ENCODE data around the gene JPH2.

JPH2 gene

DNA sequence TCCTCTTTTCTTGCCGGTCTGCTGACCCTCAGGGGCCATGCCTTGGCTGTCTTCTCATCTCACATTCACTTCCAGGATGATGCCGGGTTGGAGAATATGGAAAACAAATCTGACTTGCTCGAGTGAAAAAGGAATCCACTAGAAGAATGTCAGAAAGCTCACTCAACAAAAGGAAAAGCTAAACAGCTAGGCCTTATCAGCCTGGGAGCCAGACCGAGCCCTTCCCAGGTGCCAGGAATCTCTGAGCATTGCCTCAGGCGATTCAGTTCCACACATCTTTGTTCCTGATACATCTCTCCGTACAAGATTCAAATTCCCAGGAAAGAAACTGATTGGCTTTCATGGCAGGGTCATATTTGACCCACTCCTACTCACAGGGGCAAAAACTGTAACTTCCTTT lies 32.8 kb upstream of the JPH2 start:
- TF ChIP-seq, protein P1, sequence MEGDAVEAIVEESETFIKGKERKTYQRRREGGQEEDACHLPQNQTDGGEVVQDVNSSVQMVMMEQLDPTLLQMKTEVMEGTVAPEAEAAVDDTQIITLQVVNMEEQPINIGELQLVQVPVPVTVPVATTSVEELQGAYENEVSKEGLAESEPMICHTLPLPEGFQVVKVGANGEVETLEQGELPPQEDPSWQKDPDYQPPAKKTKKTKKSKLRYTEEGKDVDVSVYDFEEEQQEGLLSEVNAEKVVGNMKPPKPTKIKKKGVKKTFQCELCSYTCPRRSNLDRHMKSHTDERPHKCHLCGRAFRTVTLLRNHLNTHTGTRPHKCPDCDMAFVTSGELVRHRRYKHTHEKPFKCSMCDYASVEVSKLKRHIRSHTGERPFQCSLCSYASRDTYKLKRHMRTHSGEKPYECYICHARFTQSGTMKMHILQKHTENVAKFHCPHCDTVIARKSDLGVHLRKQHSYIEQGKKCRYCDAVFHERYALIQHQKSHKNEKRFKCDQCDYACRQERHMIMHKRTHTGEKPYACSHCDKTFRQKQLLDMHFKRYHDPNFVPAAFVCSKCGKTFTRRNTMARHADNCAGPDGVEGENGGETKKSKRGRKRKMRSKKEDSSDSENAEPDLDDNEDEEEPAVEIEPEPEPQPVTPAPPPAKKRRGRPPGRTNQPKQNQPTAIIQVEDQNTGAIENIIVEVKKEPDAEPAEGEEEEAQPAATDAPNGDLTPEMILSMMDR (IDR thresholded peaks at IDR 0.05; ENCODE audit: insufficient read depth, low read depth, low read length, missing control alignments), result no peak
- DNase-seq (ENCODE audit: low read depth), result no peak
- no peak overlapping the region for H3K4me3 ChIP-seq (ENCODE audit: low read depth, low read length)

DNA sequence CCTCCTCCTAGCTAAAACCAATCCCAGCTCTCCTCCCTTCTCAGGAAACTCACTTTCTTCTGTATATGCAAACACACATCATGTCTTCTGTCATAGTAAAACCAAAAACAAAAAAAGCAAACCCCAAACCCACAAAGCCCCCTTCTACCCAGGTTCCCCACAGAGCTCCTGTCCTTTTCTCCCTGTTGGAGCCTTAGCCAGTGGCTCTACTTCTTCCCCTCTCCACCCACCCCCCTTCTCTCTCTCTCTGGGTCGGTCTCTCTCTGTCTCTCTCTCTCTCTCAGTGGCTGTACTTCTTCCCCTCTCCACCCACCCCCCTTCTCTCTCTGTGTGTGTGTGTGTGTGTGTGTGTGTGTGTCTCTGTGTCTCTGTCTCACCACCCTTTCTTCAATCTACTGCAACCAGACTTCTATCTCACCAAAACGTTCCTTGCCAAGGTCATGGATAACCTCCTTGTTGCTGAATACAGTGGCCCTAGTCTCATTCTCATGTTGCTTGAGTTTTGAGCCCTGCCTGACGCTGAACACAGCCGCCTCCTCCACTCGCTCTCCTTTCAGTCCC lies 32.3 kb upstream of the JPH2 start:
- no peak overlapping the region for H3K4me3 ChIP-seq (ENCODE audit: low read depth, low read length)
- TF ChIP-seq, protein P1 (IDR thresholded peaks at IDR 0.05; ENCODE audit: insufficient read depth, low read depth, low read length, missing control alignments), result no peak
- DNase-seq (ENCODE audit: low read depth), result no peak

DNA sequence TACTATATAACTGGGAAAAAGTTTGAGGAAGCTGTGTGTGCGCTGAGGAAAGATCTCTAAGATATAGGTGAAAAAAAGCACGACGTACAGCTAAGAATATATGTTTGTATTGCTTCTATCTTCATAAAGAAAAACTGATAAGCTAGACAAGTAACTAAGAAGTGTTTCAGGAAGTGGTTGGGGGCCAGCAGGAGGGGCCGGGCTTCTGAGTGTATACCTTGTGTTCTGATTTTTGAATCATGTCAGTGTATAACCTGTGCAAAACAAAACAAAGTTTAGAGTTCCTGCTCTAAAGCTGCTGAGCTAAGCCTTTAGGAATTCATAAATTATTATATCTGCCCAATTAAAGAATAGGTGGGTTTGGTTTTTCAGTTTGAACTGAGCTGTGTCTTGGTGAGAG lies 31.5 kb upstream of the JPH2 start:
- TF ChIP-seq, protein P1 (IDR thresholded peaks at IDR 0.05; ENCODE audit: insufficient read depth, low read depth, low read length, missing control alignments), result no peak
- no peak for DNase-seq (ENCODE audit: low read depth)
- no peak overlapping the region for H3K4me3 ChIP-seq (ENCODE audit: low read depth, low read length)

DNA sequence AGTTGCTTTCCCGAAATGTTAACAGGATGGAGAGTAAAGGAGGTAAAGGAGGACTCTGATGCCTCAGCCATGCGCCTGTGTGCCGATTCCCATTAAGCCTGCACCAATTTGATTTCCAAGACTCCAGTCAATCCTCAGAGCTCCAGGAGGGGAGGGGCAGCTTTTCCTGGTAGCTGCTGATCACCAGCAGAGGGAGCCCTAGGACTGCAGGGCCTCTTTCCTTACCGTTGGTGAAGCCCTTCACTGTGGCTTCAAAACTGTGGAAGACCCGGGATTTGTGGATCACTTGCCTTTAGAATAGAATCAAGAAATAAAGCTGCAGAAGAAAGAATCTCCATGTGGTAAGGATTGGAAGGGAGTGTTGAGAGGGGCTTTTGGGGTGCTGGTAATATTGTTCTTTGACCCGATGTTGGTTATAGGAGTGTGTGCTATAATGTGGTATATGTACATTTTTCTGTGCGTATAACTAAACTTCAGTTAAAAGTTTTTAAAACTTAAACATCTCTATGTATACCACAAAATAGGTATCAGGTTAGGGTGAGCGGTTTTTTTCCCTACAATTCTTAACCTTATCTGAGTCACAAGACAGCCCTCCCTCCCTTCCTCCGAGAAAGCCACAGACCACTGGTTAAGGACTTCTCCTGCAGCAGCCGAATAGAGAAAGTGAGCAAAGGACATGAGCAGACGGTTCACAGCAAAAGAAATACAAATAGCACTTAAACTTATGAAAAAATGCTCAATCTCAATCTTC lies 30.5 kb upstream of the JPH2 start:
- no peak overlapping the region for H3K4me3 ChIP-seq (ENCODE audit: low read depth, low read length)
- TF ChIP-seq, protein P1 (IDR thresholded peaks at IDR 0.05; ENCODE audit: insufficient read depth, low read depth, low read length, missing control alignments), result peak; percentile 97
- peak; percentile 67 for DNase-seq (ENCODE audit: low read depth)

DNA sequence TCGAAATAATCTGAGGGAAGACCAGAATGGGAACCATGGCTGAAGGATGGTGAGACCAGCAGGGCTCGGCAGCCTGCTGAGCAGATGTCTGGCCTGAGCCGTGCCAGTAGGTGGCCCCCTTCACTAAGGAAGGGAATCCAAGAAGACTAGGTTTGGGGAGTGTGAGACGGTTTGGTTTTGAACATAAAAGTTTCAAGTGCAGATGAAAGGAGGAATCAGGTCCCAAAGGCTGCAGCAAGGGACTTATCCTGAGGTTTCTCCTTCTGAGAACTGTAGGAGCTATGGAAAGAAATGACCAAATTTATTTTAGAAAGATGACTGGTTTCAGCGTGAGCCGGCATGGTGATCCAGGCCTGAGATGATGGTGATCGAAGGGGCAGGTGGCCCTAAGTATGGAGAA lies 28.1 kb upstream of the JPH2 start:
- TF ChIP-seq, protein P1 (IDR thresholded peaks at IDR 0.05; ENCODE audit: insufficient read depth, low read depth, low read length, missing control alignments), result peak; percentile 86
- no peak overlapping the region for H3K4me3 ChIP-seq (ENCODE audit: low read depth, low read length)
- peak; percentile 76 for DNase-seq (ENCODE audit: low read depth)

DNA sequence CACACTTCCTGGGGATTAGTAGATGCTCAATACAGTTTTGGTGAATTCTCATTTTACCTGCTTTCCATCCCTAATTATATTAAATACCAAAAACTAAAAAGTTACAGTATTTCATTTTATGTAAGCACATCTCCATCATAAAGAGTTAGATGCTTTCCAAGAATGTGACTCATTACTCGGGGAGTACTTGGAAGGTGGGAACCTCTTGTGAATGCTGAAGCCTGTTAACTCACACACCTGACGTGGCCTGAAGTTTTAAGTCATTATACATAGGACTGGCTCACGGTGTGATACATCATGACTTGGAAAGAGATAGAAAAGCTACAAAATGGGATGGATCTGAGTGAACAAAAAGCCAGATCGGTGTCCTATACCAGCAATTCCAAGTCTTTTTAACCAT lies 25.8 kb upstream of the JPH2 start:
- no peak for DNase-seq (ENCODE audit: low read depth)
- H3K4me3 ChIP-seq (ENCODE audit: low read depth, low read length), result no peak overlapping the region
- TF ChIP-seq, protein P1 (IDR thresholded peaks at IDR 0.05; ENCODE audit: insufficient read depth, low read depth, low read length, missing control alignments), result no peak
